Activated CD8-positive, alpha-beta memory T cell treated with anti-CD3 and anti-CD28 coated beads for 4 hours (primary cell): ENCODE measurements around the gene ZNF398.
"Not testable (repeated sequence)": the region's sequence is repeated elsewhere in the genome, so short reads cannot be mapped to it uniquely, and the experiment has no call there.

Experiments used
- DNase-seq, 2 donors: peaks; one replicate each; pipeline ENCODE4 v3.0.0-alpha.2; 2020; ENCODE audit warnings: low read depth in 2 of 2

ZNF398 gene

DNA sequence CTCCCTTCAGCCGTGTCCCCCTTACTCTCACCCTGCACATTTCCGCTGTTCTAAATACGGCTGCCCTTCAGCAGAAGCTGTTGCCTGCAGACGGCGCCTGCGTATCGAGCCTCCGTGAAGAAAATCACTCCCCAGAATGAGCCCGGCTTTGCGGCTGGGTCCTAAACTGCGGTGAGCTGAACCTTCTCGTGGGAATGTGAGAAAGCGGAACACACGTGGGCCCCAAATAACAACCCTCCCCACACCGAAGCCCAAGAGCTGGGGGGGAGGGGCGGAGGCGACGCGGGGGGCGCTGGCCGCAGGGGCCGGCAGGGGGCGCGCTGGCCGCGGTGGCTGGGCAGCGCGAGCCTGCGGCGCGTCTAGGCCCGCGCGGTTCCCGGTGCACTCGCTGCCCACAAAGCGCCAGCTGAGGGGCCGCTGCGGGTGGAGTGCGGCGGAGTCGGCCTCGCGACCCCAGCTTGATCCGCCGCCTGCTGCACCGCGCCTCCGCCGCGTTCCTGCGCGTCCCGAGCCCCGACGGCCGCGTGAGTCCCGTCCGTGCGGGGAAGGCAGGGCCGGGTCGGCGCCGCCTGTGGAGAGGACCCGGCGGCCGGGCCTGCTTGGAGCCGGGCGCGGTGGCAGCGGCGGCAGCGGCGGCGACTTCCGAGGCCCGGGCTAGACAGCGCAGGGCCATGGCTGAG lies at the start of gene ZNF398:
ZNF398 (plus strand) TSS at position 382 of the 680 bp plus-strand sequence; CDS start at position 672, 290 bp downstream.
- DNase-seq: peak; percentile 59 to 71

DNA sequence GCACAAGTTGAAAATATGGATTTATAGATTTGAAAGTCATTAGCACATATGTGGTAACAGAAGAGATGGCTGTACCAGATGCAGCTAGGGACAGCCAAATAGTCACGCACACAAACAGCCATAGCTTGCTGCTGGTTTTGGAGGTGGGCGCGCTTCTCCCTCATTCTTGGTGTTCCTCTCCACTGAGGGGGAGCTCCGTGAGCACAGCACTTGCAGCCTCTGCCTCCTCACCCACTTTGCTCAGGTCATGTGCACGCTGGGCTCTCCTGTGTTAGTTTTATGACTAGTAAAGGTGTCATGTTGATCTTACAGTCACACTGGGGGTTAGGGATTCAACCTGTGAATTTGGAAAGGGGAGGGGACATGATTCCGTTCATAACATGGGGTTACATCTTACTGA lies 48.2 kb upstream of the ZNF398 start:
- DNase-seq: no peak

- DNase-seq: no peak
These were observed 46.4 kb upstream of the ZNF398 start for GRCh38 chr7:149100821-149101220.

GRCh38 chr7:149102666-149103065 lies 44.6 kb upstream of the ZNF398 start:
- no peak for DNase-seq

DNA sequence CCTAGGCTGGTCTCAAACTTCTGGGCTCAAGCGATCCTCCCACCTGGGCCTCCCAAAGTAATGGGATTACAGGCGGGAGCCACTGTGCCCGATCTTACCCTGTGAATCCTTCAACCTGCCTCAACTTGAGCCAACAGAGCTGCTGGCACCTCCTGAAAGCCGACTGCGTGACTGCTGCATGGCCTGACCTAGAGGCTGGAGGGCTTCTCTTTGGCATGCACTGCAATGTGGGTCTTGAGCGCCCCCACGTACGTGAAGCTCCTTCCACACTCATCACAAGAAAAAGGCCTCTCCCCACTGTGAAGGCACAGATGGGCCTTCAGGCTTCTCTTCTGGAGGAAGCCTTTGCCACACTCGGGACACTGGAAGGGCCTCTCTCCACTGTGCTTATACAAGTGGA lies 43.8 kb upstream of the ZNF398 start:
- no peak for DNase-seq

DNA sequence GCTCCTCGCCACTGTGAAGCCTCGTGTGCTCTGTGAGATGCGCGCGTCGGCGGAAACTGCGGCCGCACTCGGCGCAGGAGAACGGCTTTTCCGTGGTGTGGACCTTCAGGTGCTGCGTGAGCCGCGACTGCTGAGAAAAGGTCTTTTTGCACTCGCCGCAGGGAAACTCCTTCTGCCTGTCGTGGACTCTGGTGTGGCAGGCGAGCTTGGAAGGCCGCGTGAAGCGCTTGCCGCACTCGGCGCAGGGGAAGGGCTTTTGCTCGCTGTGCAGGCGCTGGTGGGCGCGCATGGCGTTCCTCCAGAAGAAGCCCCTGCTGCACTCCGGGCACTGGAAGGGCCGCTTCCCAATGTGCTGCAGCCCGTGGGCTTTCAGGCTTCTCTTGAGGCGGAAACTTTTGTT lies 43.0 kb upstream of the ZNF398 start:
- no peak for DNase-seq

- no peak for DNase-seq
These were observed 42.5 kb upstream of the ZNF398 start for GRCh38 chr7:149104749-149105148.

DNA sequence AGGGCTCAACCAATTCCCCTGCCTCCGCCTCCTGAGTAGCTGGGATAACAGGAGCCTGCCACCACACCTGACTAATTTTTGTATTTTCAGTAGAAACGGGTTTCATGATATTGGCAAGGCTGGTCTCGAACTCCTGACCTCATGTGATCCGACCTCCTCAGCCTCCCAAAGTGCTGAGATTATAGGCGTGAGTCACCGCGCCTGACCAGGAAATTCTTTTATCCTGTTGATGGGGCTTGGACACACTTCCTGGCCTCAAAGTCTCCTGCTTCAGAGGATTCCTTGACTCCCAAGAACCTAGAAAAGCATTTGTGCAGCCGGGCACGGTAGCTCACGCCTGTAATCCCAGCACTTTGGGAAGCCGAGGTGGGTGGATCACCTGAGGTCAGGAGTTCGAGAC lies 37.3 kb upstream of the ZNF398 start:
- DNase-seq: no peak

GRCh38 chr7:149125189-149125862 lies 21.9 kb upstream of the ZNF398 start:
- no peak for DNase-seq

DNA sequence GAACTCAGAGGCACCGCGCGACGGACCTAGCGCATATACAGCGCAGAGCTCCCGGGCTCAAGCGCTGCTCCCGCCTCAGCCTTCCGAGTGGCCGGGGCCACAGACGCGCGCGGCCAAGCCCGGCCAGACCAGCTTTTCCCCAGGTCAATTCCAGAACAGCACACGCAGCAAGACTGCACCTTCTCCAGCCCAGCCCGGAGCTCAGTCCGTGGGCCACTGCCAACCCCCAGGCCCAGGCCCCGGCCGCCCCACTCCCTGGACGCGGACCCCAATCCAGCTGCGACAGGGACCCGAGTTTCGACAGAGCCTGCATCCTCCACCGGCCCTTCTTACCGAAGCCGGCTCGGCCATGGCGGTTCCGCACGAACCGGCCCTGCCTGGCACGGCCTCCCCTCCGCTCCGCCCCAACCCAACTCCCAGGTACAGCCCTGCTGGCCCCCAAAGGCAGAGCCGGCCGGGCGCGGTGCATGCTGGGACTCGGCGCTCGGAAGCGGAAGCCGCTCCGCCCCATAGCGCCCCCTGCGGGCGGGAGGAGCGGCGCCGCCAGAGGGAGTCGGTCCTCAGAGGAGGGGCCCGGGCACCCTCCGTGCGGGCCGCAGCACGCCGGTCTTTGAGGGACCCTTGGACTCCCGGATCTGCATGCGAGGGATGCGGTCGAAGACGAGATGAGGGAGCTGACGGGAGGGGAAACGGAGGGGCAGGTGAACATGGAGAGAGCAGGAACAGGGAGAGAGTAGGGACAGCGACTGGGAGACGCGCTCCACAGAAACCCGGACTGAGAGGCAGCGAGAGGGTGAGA lies 21.2 kb upstream of the ZNF398 start, which contains the start of gene ZNF425:
ZNF425 (minus strand) TSS at position 462 of the 799 bp plus-strand sequence; CDS start at position 351, 111 bp downstream.
- peak; percentile 81 to 86 for DNase-seq

DNA sequence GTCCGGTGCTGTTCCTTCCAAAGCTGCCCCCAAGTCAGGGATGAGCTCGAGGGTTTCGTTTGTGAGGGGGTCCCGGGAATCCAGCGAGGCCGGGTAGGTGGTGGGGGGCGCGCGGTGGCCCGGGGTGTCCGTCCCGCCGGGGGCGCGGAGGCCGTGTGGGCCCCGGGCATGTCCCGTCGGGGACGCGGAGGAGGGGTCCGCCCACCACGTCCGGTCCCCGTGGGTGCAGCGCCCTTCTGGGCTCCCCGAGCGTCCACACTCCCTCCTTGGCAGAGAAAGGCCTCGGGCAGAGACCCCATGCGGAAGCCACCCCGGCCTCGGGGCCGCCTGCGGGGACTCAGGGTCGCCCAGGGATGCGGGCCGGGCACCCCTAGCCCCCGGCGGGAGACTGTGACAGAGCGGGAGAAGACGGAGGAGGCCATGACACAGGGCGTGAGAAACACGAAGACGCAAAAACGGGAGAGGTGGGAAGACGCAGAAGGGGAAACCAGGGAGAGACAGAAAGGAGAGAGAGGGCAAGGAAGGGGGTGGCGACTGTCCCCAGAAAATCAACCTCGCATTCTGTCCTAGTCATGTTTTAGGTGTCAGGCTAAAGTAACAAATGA lies 20.5 kb upstream of the ZNF398 start:
- DNase-seq: peak; percentile 57 to 58

DNA sequence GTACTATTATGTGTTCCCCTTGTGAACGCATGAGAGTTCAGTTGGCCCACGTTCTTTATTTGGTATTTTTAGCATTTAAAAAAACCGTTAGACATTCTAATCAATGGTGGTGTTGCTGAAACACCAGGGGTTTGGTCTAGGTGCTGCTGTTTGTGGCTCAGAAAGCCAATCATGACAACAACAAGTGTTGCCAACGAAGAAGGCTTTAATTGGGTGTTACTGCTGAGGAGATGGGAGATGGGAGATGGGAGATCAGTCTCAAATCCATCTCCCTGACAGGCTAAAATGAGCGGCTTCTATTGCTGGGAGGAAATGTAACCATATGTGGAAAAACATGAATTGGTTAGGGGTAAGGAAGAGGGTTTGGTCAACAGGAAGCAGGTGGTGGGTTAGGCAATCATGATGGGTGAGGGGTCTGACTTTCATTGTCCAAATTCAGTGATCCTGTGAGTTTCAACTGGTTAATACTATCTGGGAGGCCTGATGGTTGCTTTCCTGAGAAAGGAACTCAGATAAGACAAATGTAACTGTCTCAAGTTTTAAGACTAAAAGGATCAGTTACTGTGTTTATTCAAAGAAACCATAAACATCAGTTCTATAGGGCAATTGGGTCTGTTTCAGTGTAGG lies 16.6 kb upstream of the ZNF398 start:
- no peak for DNase-seq

DNA sequence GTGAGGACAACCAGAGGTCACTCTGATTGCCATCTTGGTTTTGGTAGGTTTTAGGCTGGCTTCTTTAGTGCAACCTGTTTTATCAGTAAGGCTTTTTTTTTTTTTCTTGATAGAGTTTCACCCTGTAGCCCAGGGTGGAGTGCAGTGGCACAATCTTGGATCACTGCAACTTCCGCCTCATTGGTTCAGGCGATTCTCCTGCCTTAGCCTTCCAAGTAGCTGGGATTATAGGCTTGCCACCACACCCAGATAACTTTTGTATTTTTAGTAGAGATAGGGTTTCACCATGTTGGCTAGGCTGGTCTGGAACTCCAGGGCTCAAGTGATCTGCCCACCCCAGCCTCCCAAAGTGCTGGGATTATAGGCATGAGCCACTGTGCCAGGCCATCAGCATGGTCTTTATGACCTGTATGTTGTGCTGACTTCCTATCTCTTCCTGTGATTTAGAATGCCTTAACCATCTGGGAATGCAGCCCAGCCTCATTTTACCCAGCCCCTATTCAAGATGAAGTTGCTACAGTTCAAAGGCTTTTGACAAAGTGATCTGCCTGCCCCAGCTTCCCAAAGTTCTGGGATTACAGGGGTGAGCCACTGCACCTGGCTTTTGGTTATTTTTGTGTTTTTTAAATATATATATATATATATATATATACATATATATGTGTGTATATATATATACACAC lies 14.1 kb upstream of the ZNF398 start:
- DNase-seq: no peak

GRCh38 chr7:149136118-149136517 lies 11.1 kb upstream of the ZNF398 start:
- DNase-seq: no peak

DNA sequence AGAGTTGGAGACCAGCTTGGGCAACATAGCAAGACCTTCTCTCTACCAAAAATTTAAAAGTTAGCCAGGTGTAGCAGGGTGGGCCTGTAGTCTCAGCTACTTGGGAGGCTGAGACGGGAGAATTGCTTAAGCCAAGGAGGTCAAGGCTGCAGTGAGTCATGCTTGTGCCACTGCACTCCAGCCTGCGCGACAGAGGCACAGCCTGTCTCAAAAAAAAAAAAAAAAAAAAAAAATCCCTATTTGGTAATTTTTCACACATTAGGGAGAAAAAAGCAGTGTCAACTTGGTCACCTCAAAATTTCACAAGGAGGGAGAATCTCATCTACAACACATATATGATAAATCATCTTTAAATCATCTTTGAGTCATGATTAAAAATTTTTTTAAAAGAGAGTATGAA lies 6.4 kb upstream of the ZNF398 start:
- no peak for DNase-seq

- DNase-seq: no peak
These were observed 5.4 kb upstream of the ZNF398 start for GRCh38 chr7:149141893-149142292.

GRCh38 chr7:149144436-149144922 lies 2.8 kb upstream of the ZNF398 start:
- not testable (repeated sequence) for DNase-seq

- no peak for DNase-seq
These were observed 2.0 kb upstream of the ZNF398 start for GRCh38 chr7:149145031-149145845.

- DNase-seq: peak; percentile 39 to 44
These were observed 750 bp downstream of the ZNF398 start for GRCh38 chr7:149147752-149148653.
